ENCODE data around the gene ZDHHC8.
A peak's percentile ranks its signal among the peaks of the same experiment; 100 is the strongest.

The ZDHHC8 gene

GRCh38 chr22:20131597-20131858 is at the start of gene ZDHHC8:
Gene ZDHHC8, plus strand, starts transcription at chr22:20131804. Its CDS starts 144 bp downstream, at chr22:20131948.
- DNase-seq, result no peak

GRCh38 chr22:20083157-20083890 is 48.3 kb upstream of the ZDHHC8 start:
- peak; percentile 16 for DNase-seq

DNA sequence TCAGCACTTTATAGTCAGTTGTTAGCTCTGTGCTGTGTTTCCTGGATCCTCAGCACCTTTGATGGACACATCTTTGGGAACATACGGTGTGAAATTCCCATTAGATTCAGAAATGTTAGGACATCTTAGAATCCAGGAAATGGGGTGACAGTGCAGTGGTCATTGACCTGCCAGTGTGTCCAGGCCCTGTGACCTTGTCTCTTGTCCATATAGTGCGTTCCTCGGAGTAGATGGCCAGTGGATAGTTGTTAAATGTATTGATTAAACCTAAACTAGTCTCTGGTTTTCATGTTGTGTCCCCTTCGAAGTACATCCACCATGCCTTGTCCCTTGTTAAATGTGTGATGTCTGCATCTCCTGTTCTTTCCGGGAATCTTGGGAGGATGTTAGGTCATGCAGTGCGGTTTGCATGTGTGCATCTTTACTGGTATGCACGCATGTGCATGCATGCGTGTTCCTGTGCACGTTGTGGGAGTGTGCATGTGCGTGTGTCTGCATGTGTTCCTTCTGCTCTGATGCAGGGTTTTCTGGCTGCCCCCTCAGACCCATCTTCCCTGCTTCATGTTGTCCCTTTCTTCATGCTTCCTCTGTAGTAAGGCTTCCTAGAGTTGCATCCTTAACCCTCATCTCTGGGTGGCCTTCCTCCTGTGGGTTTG is 47.6 kb upstream of the ZDHHC8 start:
- DNase-seq, result peak; percentile 25

GRCh38 chr22:20084547-20085413 is 46.8 kb upstream of the ZDHHC8 start:
- peak; percentile 36 for DNase-seq

GRCh38 chr22:20085651-20086050 is 46.0 kb upstream of the ZDHHC8 start:
- DNase-seq, result no peak

DNA sequence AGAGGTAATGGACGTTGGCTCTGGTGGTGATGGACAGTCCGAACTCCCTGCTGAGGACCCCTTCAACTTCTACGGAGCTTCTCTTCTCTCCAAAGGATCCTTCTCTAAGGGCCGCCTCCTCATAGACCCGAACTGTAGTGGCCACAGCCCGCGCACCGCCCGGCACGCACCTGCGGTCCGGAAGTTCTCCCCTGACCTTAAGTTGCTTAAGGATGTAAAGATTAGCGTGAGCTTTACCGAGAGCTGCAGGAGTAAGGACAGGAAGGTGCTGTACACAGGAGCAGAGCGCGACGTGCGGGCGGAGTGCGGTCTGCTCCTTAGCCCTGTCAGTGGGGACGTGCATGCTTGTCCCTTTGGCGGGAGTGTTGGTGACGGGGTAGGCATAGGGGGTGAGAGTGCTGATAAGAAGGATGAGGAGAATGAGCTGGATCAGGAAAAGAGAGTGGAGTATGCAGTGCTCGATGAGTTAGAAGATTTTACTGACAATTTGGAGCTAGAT is 45.5 kb upstream of the ZDHHC8 start:
- DNase-seq, result peak; percentile 20

DNA sequence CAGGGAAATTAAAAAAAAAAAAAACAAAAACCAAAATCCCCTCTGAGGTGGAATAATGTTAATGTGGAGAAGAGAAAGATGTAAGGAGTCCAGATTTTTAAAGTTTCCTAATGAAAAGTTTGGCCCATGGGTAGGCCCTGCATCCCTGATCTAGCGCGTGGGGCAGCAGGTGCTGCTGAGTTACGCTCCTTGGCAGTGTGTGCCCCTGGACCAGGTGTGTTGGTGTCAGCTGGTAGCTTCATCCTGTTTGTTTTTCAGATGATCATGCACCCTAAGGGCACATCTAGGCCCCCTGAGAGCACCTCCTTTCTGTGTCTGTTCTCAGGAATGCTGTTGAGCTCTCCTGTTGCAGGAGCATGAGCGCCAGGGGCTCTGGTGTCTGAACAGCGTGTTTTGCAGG is 44.8 kb upstream of the ZDHHC8 start:
- DNase-seq, result no peak

- peak; percentile 35 for DNase-seq
Observed at GRCh38 chr22:20087319-20088262, 44.0 kb upstream of the ZDHHC8 start.

DNA sequence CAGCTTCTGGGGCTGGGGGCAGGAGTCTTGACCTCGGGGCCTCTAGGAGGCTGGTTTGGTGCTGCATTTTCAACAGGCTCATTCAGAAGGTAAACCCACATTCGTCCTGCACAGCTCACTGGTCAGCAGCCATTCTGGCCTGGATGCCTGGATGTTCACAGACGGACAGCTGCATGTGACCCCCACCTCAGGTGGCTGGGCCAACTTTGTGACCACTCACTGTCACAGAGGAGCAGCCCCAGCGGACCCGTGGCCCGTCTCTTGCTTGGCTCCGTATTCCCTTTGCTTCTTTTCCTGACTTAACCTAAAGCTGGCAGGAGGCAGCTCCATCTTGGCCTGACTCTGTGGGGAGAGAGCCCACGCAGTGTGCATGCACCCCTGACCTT is 43.3 kb upstream of the ZDHHC8 start:
- peak; percentile 25 for DNase-seq

DNA sequence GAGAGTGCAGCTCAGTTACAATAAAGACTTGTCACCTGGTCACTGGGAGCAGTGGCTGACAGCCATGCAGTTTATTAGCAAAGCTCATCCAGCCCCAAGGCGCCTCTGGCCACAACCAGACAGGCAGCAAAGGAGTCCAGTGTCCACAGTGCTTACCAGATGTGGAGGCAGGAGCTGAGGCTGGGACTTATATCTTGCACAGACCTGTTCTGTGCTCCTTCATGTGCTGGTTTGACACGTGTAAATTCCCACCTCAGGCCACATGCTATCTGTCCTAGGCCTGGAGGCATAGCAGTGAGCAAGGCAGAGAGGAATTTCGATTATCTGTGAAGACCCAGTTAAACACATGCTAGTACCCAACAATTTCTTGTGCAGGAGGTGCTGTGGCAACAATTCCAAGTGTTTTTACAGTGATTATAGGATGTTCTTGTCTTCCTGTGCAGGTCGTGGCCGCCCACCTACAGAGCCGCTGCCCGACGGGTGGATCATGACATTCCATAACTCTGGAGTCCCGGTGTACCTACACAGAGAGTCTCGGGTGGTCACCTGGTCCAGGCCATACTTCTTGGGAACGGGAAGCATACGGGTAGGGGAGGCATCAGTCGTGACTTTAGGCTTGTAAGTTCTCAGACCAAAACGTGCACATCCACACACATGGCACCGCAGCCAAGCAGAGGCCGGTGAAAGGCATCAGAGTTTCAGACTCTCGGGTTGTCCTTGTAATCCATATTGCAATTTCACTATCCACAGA is 42.2 kb upstream of the ZDHHC8 start:
- DNase-seq, result peak; percentile 20

- peak; percentile 29 for DNase-seq
Observed at GRCh38 chr22:20089977-20090729, 41.5 kb upstream of the ZDHHC8 start.

DNA sequence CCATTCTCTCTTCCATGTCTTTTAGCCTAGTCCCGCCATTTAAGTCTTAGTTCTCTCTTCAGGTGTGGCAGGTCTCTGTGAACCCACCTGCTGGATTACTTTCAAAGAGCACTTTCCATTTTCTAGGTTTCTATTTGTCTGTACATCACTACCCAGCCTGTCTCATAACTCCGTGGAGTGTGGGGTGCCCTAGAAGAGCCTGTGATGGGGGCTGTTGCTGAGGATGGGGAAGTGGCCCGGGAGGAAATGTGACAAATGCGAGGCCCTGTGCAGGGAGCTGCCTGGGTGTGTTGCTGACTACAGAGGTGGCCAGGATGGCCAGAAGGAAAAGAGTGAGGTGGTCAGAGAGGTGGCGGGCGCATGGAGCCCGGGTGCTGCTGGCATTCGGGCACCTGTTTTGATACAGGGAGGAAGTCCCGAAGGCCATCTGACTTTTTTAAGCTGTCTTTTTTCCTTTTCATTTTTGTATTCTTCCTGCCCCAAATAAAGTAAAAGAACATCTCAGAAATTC is 40.8 kb upstream of the ZDHHC8 start:
- DNase-seq, result peak; percentile 12

GRCh38 chr22:20091690-20092476 is 39.7 kb upstream of the ZDHHC8 start:
- DNase-seq, result peak; percentile 19

GRCh38 chr22:20092477-20092854 is 39.1 kb upstream of the ZDHHC8 start:
- peak; percentile 22 for DNase-seq

DNA sequence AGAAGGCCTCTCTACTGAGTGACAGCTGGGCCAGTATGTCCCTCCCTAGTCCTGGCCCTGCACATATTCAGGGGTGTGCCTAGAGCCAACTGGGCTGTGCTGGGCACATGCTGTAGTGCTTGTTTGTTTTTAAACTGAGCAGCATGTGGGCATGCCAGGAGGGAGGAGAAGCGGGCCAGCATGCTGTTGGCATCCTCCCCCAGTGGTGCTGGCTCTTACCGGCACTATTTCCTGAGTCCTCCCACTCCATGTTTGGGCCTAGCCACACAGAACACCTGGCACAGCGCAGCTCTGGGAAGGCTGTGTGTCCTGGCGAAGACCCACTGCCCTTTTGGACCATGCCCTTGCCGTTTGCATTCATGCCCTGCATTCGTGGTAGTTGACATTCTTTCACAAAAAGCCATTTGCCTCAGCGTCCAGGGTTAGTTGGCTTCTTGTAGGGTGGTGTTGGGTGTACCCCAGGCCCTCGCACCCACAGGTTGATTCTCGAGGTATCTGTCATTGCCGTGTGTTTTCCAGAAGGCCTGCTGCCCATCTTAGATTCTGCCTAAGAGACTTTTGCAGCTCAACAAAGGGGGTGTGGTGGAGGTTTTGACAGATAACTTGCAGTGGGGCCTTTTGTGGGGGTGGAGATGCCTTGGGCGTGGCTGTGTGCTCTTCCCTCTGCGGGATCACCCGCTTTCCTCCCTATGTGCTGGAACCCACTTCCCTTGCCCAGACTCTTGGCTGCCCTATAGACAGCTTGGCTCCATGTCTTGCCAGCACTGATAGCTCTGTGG is 38.0 kb upstream of the ZDHHC8 start:
- peak; percentile 21 for DNase-seq

- peak; percentile 21 for DNase-seq
Observed at GRCh38 chr22:20094197-20094807, 37.3 kb upstream of the ZDHHC8 start.

DNA sequence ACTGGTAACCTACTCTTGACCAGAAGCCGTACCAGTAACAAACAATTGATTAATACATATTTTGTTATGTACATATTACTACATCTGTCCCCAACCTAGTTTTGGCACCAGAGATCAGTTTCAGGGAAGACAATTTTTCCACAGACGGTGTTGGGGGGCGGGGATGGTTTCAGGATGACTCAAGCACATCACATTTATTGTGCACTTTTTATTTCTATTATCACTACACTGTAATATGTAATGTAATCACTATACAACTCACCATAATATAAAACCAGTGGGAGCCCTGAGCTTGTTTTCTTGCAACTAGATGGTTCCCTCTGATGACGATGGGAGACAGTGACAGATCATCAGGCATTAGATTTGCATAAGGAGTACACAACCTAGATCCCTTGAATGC is 36.1 kb upstream of the ZDHHC8 start:
- DNase-seq, result no peak

DNA sequence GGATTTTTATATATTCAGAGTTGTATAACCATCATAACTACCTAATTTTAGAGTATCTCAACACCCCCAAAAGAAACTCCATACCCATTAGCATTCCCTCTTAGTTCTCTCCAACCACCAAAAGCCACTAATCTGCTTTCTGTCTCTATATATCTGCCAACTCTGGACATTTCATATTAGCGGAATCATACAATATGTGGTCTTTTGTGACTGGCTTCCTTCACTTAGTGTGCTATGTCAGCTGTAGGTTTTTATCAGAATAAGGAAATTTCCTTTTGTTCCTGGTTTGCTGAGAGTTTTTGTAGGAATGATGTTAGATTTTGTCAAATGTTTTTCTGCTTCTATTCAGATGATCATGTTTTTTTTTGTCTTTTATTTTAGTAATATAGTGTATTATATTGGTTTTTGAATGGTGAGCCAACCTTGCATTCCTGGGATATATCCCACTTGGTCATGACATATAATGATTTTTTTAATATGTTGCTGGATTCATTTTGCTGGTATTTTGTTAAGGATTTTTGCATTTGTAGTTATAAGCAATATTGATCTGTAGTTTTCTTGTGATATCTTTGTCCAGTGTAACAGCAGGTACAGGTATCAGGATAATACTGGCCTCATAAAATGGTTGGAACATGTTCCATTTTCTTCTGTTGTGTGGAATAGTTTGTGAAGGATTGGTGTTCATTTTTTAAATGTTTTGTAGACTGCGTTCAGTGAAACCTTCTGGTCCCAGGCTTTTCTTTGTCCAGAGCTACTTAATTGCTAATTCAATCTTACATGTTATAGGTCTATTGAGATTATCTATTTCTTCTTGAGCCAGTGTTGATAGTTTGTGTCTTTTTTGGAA is 34.8 kb upstream of the ZDHHC8 start:
- DNase-seq, result no peak

Measured in right forelimb (tissue), 1 donor.